SK-N-SH treated with all-trans-retinoic acid at 6 μM for 48 hours (cell line): ENCODE data around the gene COL6A6.

Experiments used
- ATAC-seq: fragments of 200-7000 bp; cut with Tn5 transposase; 3 replicates; pipeline ENCODE4 v1.9.1; 2020; ENCODE audit warnings: mild to moderate bottlenecking, moderate library complexity
- ARNTL ChIP-seq: fragments of 450-650 bp; formaldehyde crosslinking; IDR thresholded peaks from 2 replicates; pipeline ENCODE4 v1.5.0; 2020; ENCODE audit warnings: low read depth, mild to moderate bottlenecking, moderate library complexity, borderline replicate concordance
- BACH2 ChIP-seq: fragments of 250-450 bp; sonication (Bioruptor Pico); IDR thresholded peaks from 2 replicates; pipeline ENCODE4 v1.9.0; 2021; ENCODE audit warnings: mild to moderate bottlenecking, borderline replicate concordance
- CSDC2 ChIP-seq: fragments of 250-450 bp; sonication (Bioruptor Pico); IDR thresholded peaks from 2 replicates; pipeline ENCODE4 v1.5.0; 2020; ENCODE audit warnings: mild to moderate bottlenecking, moderate library complexity
- ESRRG ChIP-seq: fragments of 250-450 bp; sonication (Bioruptor Pico); IDR thresholded peaks from 2 replicates; pipeline ENCODE4 v1.6.1; 2021; ENCODE audit warnings: mild to moderate bottlenecking
- GLIS3 ChIP-seq: fragments of 250-450 bp; sonication (Bioruptor Pico); IDR thresholded peaks from 2 replicates; pipeline ENCODE4 v1.5.0; 2020; ENCODE audit warnings: mild to moderate bottlenecking, moderate library complexity
- ISL1 ChIP-seq: fragments of 250-450 bp; sonication (Bioruptor Pico); IDR thresholded peaks from 2 replicates; pipeline ENCODE4 v2.1.2; 2022; ENCODE audit warnings: mild to moderate bottlenecking, moderate library complexity
- PPARA ChIP-seq: fragments of 250-450 bp; sonication (Bioruptor Pico); IDR thresholded peaks from 2 replicates; pipeline ENCODE4 v1.5.0; 2020; ENCODE audit warnings: mild to moderate bottlenecking, borderline replicate concordance
- RARB ChIP-seq: fragments of 250-450 bp; sonication (Bioruptor Pico); IDR thresholded peaks from 2 replicates; pipeline ENCODE4 v1.8.0; 2021; ENCODE audit warnings: mild to moderate bottlenecking, moderate library complexity
- TCF4 ChIP-seq: fragments of 250-450 bp; sonication (Bioruptor Pico); IDR thresholded peaks from 2 replicates; pipeline ENCODE4 v1.8.0; 2021; ENCODE audit warnings: mild to moderate bottlenecking, moderate library complexity, borderline replicate concordance
- TOX ChIP-seq: fragments of 250-450 bp; sonication (Bioruptor Pico); IDR thresholded peaks from 2 replicates; pipeline ENCODE4 v1.8.0; 2021; ENCODE audit warnings: mild to moderate bottlenecking, moderate library complexity, borderline replicate concordance
- ZFP3 ChIP-seq: fragments of 250-450 bp; sonication (Bioruptor Pico); IDR thresholded peaks from 2 replicates; pipeline ENCODE4 v1.5.0; 2020; ENCODE audit warnings: mild to moderate bottlenecking, moderate library complexity
- ZFP30 ChIP-seq: fragments of 450-650 bp; formaldehyde crosslinking; IDR thresholded peaks from 2 replicates; pipeline ENCODE4 v1.5.0; 2022; ENCODE audit warnings: mild to moderate bottlenecking, moderate library complexity
- ZNF565 ChIP-seq: fragments of 450-650 bp; formaldehyde crosslinking; conservative IDR thresholded peaks from 2 replicates; pipeline ENCODE4 v1.5.0; 2020; ENCODE audit warnings: low read depth, mild to moderate bottlenecking, moderate library complexity
- ZNF8 ChIP-seq: fragments of 450-650 bp; formaldehyde crosslinking; IDR thresholded peaks from 2 replicates; pipeline ENCODE4 v1.5.0; 2020; ENCODE audit warnings: mild to moderate bottlenecking, moderate library complexity
- TF ChIP-seq, protein P1 (sequence below): fragments of 250-450 bp; sonication (Bioruptor Pico); IDR thresholded peaks from 2 replicates; pipeline ENCODE4 v1.5.1; 2021; ENCODE audit warnings: mild to moderate bottlenecking, moderate library complexity
- TF ChIP-seq, protein P2 (sequence below): fragments of 250-450 bp; sonication (Bioruptor Pico); IDR thresholded peaks from 2 replicates; pipeline ENCODE4 v1.5.1; 2020; ENCODE audit warnings: low read depth, mild to moderate bottlenecking, moderate library complexity
- TF ChIP-seq, protein P3 (sequence below): fragments of 250-450 bp; sonication (Bioruptor Pico); IDR thresholded peaks from 2 replicates; pipeline ENCODE4 v1.8.0; 2020; ENCODE audit warnings: mild to moderate bottlenecking, moderate library complexity, borderline replicate concordance
- TF ChIP-seq, protein P4 (sequence below): fragments of 250-450 bp; sonication (Bioruptor Pico); IDR thresholded peaks from 2 replicates; pipeline ENCODE4 v1.5.0; 2020; ENCODE audit warnings: mild to moderate bottlenecking, moderate library complexity
- TF ChIP-seq, protein P5 (sequence below): fragments of 250-450 bp; sonication (Bioruptor Pico); IDR thresholded peaks from 2 replicates; pipeline ENCODE4 v1.8.0; 2021; ENCODE audit warnings: low read depth, mild to moderate bottlenecking, moderate library complexity, borderline replicate concordance

Gene COL6A6

DNA sequence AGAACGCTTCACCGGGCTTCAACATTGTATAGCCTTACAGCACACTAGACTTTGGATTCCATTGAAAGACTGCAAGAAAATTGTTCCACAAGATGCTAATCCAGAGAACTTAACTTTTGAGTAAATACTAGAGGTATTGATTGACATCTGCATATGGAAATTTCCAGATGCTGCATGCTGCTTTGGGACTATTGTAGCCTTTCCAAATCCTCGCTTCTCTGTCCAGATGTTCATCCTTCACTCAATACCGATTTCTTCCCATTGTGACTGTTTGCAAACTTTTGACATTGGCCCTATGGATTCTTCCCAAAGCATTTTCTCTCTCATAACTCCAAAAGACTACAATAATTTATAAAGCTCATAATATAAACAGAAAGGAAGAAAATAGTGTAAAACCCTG lies 41.4 kb downstream of the COL6A6 start:
- TF ChIP-seq, protein P1, sequence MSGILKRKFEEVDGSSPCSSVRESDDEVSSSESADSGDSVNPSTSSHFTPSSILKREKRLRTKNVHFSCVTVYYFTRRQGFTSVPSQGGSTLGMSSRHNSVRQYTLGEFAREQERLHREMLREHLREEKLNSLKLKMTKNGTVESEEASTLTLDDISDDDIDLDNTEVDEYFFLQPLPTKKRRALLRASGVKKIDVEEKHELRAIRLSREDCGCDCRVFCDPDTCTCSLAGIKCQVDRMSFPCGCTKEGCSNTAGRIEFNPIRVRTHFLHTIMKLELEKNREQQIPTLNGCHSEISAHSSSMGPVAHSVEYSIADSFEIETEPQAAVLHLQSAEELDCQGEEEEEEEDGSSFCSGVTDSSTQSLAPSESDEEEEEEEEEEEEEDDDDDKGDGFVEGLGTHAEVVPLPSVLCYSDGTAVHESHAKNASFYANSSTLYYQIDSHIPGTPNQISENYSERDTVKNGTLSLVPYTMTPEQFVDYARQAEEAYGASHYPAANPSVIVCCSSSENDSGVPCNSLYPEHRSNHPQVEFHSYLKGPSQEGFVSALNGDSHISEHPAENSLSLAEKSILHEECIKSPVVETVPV (CRISPR knock-in tag), result no peak
- TF ChIP-seq, protein P2, sequence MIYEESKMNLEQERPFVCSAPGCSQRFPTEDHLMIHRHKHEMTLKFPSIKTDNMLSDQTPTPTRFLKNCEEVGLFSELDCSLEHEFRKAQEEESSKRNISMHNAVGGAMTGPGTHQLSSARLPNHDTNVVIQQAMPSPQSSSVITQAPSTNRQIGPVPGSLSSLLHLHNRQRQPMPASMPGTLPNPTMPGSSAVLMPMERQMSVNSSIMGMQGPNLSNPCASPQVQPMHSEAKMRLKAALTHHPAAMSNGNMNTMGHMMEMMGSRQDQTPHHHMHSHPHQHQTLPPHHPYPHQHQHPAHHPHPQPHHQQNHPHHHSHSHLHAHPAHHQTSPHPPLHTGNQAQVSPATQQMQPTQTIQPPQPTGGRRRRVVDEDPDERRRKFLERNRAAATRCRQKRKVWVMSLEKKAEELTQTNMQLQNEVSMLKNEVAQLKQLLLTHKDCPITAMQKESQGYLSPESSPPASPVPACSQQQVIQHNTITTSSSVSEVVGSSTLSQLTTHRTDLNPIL (CRISPR knock-in tag), result no peak
- TF ChIP-seq CSDC2 (CRISPR knock-in tag) (no peak), ESRRG (CRISPR knock-in tag) (no peak), BACH2 (CRISPR knock-in tag) (no peak), TOX (CRISPR knock-in tag) (no peak), ZFP3 (CRISPR knock-in tag) (no peak), ZNF8 (no peak), ARNTL (no peak)
- TF ChIP-seq, protein P3, sequence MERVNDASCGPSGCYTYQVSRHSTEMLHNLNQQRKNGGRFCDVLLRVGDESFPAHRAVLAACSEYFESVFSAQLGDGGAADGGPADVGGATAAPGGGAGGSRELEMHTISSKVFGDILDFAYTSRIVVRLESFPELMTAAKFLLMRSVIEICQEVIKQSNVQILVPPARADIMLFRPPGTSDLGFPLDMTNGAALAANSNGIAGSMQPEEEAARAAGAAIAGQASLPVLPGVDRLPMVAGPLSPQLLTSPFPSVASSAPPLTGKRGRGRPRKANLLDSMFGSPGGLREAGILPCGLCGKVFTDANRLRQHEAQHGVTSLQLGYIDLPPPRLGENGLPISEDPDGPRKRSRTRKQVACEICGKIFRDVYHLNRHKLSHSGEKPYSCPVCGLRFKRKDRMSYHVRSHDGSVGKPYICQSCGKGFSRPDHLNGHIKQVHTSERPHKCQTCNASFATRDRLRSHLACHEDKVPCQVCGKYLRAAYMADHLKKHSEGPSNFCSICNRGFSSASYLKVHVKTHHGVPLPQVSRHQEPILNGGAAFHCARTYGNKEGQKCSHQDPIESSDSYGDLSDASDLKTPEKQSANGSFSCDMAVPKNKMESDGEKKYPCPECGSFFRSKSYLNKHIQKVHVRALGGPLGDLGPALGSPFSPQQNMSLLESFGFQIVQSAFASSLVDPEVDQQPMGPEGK (CRISPR knock-in tag), result no peak
- TF ChIP-seq, protein P4, sequence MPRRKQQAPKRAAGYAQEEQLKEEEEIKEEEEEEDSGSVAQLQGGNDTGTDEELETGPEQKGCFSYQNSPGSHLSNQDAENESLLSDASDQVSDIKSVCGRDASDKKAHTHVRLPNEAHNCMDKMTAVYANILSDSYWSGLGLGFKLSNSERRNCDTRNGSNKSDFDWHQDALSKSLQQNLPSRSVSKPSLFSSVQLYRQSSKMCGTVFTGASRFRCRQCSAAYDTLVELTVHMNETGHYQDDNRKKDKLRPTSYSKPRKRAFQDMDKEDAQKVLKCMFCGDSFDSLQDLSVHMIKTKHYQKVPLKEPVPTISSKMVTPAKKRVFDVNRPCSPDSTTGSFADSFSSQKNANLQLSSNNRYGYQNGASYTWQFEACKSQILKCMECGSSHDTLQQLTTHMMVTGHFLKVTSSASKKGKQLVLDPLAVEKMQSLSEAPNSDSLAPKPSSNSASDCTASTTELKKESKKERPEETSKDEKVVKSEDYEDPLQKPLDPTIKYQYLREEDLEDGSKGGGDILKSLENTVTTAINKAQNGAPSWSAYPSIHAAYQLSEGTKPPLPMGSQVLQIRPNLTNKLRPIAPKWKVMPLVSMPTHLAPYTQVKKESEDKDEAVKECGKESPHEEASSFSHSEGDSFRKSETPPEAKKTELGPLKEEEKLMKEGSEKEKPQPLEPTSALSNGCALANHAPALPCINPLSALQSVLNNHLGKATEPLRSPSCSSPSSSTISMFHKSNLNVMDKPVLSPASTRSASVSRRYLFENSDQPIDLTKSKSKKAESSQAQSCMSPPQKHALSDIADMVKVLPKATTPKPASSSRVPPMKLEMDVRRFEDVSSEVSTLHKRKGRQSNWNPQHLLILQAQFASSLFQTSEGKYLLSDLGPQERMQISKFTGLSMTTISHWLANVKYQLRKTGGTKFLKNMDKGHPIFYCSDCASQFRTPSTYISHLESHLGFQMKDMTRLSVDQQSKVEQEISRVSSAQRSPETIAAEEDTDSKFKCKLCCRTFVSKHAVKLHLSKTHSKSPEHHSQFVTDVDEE (CRISPR knock-in tag), result no peak
- no peak for ATAC-seq

DNA sequence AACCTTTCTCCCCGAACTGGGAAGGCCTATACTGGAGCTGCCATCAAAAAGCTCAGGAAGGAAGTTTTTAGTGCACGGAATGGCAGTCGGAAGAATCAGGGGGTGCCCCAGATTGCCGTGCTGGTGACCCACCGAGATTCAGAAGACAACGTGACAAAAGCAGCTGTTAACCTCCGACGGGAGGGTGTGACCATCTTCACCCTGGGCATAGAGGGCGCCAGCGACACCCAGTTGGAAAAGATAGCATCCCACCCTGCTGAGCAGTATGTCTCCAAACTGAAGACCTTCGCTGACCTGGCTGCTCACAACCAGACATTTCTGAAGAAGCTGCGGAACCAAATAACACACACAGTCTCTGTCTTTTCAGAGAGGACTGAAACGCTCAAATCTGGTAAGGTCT lies 48.2 kb downstream of the COL6A6 start:
- no peak for TF ChIP-seq ARNTL
- no peak for TF ChIP-seq ESRRG (CRISPR knock-in tag)
- no peak for TF ChIP-seq TCF4 (CRISPR knock-in tag)
- no peak for TF ChIP-seq PPARA (CRISPR knock-in tag)
- no peak for TF ChIP-seq ISL1 (CRISPR knock-in tag)
- TF ChIP-seq, protein P4 (CRISPR knock-in tag), result no peak
- no peak for TF ChIP-seq ZNF565
- TF ChIP-seq ZFP30 (CRISPR knock-in tag), result no peak
- TF ChIP-seq RARB (CRISPR knock-in tag), result no peak
- TF ChIP-seq GLIS3 (CRISPR knock-in tag), result no peak
- TF ChIP-seq, protein P2 (CRISPR knock-in tag), result no peak
- no peak for TF ChIP-seq CSDC2 (CRISPR knock-in tag)
- no peak for TF ChIP-seq ZNF8
- TF ChIP-seq, protein P1 (CRISPR knock-in tag), result no peak
- TF ChIP-seq, protein P5, sequence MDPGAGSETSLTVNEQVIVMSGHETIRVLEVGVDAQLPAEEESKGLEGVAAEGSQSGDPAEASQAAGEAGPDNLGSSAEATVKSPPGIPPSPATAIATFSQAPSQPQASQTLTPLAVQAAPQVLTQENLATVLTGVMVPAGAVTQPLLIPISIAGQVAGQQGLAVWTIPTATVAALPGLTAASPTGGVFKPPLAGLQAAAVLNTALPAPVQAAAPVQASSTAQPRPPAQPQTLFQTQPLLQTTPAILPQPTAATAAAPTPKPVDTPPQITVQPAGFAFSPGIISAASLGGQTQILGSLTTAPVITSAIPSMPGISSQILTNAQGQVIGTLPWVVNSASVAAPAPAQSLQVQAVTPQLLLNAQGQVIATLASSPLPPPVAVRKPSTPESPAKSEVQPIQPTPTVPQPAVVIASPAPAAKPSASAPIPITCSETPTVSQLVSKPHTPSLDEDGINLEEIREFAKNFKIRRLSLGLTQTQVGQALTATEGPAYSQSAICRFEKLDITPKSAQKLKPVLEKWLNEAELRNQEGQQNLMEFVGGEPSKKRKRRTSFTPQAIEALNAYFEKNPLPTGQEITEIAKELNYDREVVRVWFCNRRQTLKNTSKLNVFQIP (CRISPR knock-in tag), result no peak
- TF ChIP-seq, all 23 proteins: peak for 0
- no peak for ATAC-seq
